Sigmoid colon (tissue), 4 donors: ENCODE data around the gene ESYT1.

Experiments used
- EP300 ChIP-seq, 4 donors: sonication (generic); formaldehyde crosslinking; IDR thresholded peaks; one replicate each; pipeline ENCODE4 v1.6.1; 2017; ENCODE audit warnings: antibody characterized with exemption in 4 of 4
- POLR2A ChIP-seq, 2 donors: fragments of 450-650 bp; IDR thresholded peaks; one replicate each; pipeline ENCODE4 v1.6.1; 2016; ENCODE audit warnings: antibody characterized with exemption in 2 of 2, mild to moderate bottlenecking in 2 of 2, moderate library complexity in 2 of 2
- POLR2AphosphoS5 ChIP-seq, 4 donors: sonication (generic); formaldehyde crosslinking; IDR thresholded peaks; one replicate each; pipeline ENCODE4 v1.6.1; 2017; ENCODE audit warnings: antibody characterized with exemption in 4 of 4
- TF ChIP-seq, protein P1 (sequence below), 4 experiments: fragments of 450-650 bp in 3 of 4; fragments of 200-600 bp in 1 of 4; IDR thresholded peaks; one replicate each; pipeline ENCODE4 v1.5.1; 2016 to 2019; ENCODE audit warnings: antibody characterized with exemption in 4 of 4, mild to moderate bottlenecking in 3 of 4, moderate library complexity in 2 of 4

DNA sequence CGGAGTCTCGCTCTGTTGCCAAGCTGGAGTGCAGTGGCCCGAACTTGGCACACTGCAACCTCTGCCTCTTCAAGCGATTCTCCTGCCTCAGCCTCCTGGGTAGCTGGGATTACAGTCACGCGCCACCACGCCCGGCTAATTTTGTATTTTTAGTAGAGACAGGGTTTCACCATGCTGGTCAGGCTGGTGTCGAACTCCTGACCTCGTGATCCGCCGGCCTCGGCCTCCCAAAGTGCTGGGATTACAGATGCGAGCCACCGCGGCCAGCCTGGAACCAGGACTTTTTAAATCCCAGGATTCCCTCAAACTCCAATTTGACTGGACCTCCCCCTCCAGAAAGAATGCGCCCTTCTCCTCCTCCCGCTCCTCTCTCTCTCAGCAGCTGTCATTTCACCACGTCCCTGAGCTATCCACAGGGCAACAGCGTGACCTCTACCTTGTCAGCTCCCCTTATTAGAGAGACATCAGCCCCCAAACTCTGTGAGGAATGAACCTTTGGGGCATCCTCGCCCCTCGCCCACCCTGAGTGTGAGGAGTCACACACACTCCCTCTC is 2.0 kb downstream of the ESYT1 start:
- TF ChIP-seq, protein P1, sequence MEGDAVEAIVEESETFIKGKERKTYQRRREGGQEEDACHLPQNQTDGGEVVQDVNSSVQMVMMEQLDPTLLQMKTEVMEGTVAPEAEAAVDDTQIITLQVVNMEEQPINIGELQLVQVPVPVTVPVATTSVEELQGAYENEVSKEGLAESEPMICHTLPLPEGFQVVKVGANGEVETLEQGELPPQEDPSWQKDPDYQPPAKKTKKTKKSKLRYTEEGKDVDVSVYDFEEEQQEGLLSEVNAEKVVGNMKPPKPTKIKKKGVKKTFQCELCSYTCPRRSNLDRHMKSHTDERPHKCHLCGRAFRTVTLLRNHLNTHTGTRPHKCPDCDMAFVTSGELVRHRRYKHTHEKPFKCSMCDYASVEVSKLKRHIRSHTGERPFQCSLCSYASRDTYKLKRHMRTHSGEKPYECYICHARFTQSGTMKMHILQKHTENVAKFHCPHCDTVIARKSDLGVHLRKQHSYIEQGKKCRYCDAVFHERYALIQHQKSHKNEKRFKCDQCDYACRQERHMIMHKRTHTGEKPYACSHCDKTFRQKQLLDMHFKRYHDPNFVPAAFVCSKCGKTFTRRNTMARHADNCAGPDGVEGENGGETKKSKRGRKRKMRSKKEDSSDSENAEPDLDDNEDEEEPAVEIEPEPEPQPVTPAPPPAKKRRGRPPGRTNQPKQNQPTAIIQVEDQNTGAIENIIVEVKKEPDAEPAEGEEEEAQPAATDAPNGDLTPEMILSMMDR (IDR thresholded peaks at IDR 0.05): no peak
- TF ChIP-seq POLR2A (IDR thresholded peaks at IDR 0.05) (no peak), POLR2AphosphoS5 (IDR thresholded peaks at IDR 0.05) (no peak), EP300 (IDR thresholded peaks at IDR 0.05) (no peak)
